A549 (cell line): Measurements from ENCODE around the gene UNC79. TPM values are rescaled to one million over a fixed set of nuclear protein-coding genes. Genes with fewer than 3 reads are reported as not detected.

ENCODE experiments used
- ATAC-seq, 2 experiments: fragments of 200-7000 bp in 1 of 2; fragments of >200 bp in 1 of 2; cut with Nextera tagmentation in 1 of 2; cut with Tn5 transposase in 1 of 2; 3 replicates each; pipeline versions ENCODE4 v1.8.0 to v1.9.1; 2018 to 2020; ENCODE audit warnings: mild to moderate bottlenecking in 1 of 2, moderate library complexity in 1 of 2
- CTCF ChIA-PET: fragments of 300-600 bp; sonication (Branson Sonifier 250); formaldehyde crosslinking; extraction: SDS; loops from one replicate; lab custom pipeline; 2021; ENCODE audit warnings: antibody characterized with exemption, inconsistent platforms; lab: Yijun Ruan, JAX
- POLR2A ChIA-PET: fragments of 350-600 bp; formaldehyde crosslinking; extraction: SDS; loops from one replicate; lab custom pipeline; 2021; ENCODE audit warnings: antibody characterized with exemption, inconsistent platforms; lab: Yijun Ruan, JAX
- DNase-seq, 2 experiments: peaks; one replicate each; pipeline versions ENCODE4 v3.0.0 to v3.0.0-alpha.2; 2011 to 2016; ENCODE audit warnings: low read depth in 1 of 2, low spot score in 1 of 2
- FAIRE-seq: peaks from 2 replicates; lab custom pipeline; 2011; peaks lifted over from hg19 to GRCh38; lab: Jason Lieb, UNC
- H3K27ac ChIP-seq, 2 experiments: fragments of >200 bp; sonication (Bioruptor Twin); formaldehyde crosslinking; 3 replicates each; pipeline ENCODE4 v1.5.1; 2016 to 2017
- H3K4me1 ChIP-seq: fragments of >200 bp; sonication (Bioruptor Twin); formaldehyde crosslinking; 3 replicates; pipeline ENCODE4 v1.6.1; 2016
- H3K4me2 ChIP-seq: fragments of >200 bp; sonication (Bioruptor Twin); formaldehyde crosslinking; 3 replicates; pipeline ENCODE4 v1.6.1; 2016
- H3K4me3 ChIP-seq: fragments of >200 bp; sonication (Bioruptor Twin); formaldehyde crosslinking; 3 replicates; pipeline ENCODE4 v1.5.1; 2016
- H3K9me3 ChIP-seq: fragments of >200 bp; sonication (Bioruptor Twin); formaldehyde crosslinking; 3 replicates; pipeline ENCODE4 v1.6.1; 2016
- BHLHE40 ChIP-seq: IDR thresholded peaks from 2 replicates; pipeline ENCODE4 v1.6.1; 2012; ENCODE audit warnings: low read depth, low read length, inconsistent platforms
- CHD2 ChIP-seq: fragments of 150-350 bp; IDR thresholded peaks from 2 replicates; pipeline ENCODE4 v1.6.1; 2014; ENCODE audit warnings: low read length; ENCODE audit not compliant: partially characterized antibody
- EHF ChIP-seq: fragments of 250-450 bp; sonication (Bioruptor Pico); IDR thresholded peaks from 2 replicates; pipeline ENCODE4 v1.5.0; 2020; ENCODE audit warnings: mild to moderate bottlenecking
- EHMT2 ChIP-seq: fragments of 200-600 bp; sonication (generic); IDR thresholded peaks from 2 replicates; pipeline ENCODE4 v1.6.1; 2016; ENCODE audit warnings: antibody characterized with exemption, low read depth, mild to moderate bottlenecking, moderate library complexity
- EP300 ChIP-seq, 2 experiments: fragments of >200 bp; sonication (Bioruptor Twin); formaldehyde crosslinking; IDR thresholded peaks; 2 replicates in 1 of 2; 3 replicates in 1 of 2; pipeline ENCODE4 v1.6.1; 2016 to 2017
- ESRRA ChIP-seq: fragments of 150-350 bp; IDR thresholded peaks from 2 replicates; pipeline ENCODE4 v1.6.1; 2014; ENCODE audit warnings: mild to moderate bottlenecking, low read length, borderline replicate concordance
- FOSL2 ChIP-seq, 2 experiments: fragments of 450-650 bp in 1 of 2; fragments of >200 bp in 1 of 2; sonication (Bioruptor Twin) in 1 of 2; formaldehyde crosslinking; IDR thresholded peaks; 2 replicates each; pipeline versions ENCODE4 v1.5.0 to v1.6.1; 2016 to 2020; ENCODE audit warnings: mild to moderate bottlenecking in 1 of 2, moderate library complexity in 1 of 2
- GATA3 ChIP-seq: IDR thresholded peaks from 2 replicates; pipeline ENCODE4 v1.6.1; 2012; ENCODE audit warnings: borderline replicate concordance
- HEYL ChIP-seq: fragments of 250-450 bp; sonication (Bioruptor Pico); IDR thresholded peaks from 2 replicates; pipeline ENCODE4 v1.8.0; 2021; ENCODE audit warnings: mild to moderate bottlenecking, moderate library complexity
- HOXB13 ChIP-seq: fragments of 250-450 bp; sonication (Bioruptor Pico); IDR thresholded peaks from 2 replicates; pipeline ENCODE4 v1.5.0; 2020; ENCODE audit warnings: low read depth, mild to moderate bottlenecking, moderate library complexity
- JUN ChIP-seq, 2 experiments: fragments of >200 bp; sonication (Bioruptor Twin); formaldehyde crosslinking; IDR thresholded peaks; 2 replicates in 1 of 2; 3 replicates in 1 of 2; pipeline ENCODE4 v1.6.1; 2016 to 2017
- JUNB ChIP-seq: fragments of >200 bp; sonication (Bioruptor Twin); formaldehyde crosslinking; IDR thresholded peaks from 2 replicates; pipeline ENCODE4 v1.6.1; 2016
- KDM1A ChIP-seq: fragments of 200-600 bp; sonication (generic); IDR thresholded peaks from 2 replicates; pipeline ENCODE4 v1.6.1; 2016; ENCODE audit warnings: low read depth, mild to moderate bottlenecking
- NPAS2 ChIP-seq: fragments of 250-450 bp; sonication (Bioruptor Pico); IDR thresholded peaks from 2 replicates; pipeline ENCODE4 v1.8.0; 2022; ENCODE audit warnings: mild to moderate bottlenecking, moderate library complexity, borderline replicate concordance
- POLR2A ChIP-seq: IDR thresholded peaks from 2 replicates; pipeline ENCODE4 v1.6.1; 2012; ENCODE audit warnings: mild to moderate bottlenecking, low read length
- POLR2AphosphoS2 ChIP-seq: conservative IDR thresholded peaks from 2 replicates; pipeline ENCODE4 v1.6.1; 2012; ENCODE audit warnings: low read length, improper control_type of control experiment, inconsistent platforms
- RNF2 ChIP-seq: fragments of 200-600 bp; sonication (generic); IDR thresholded peaks from 2 replicates; pipeline ENCODE4 v1.6.1; 2016; ENCODE audit warnings: low read depth, mild to moderate bottlenecking, antibody characterized with exemption, moderate library complexity, borderline replicate concordance
- TP53 ChIP-seq: fragments of 250-450 bp; sonication (Bioruptor Pico); IDR thresholded peaks from 2 replicates; pipeline ENCODE4 v1.5.0; 2021; ENCODE audit warnings: mild to moderate bottlenecking, moderate library complexity
- WGBS: methylation state at CpG from one replicate; pipeline ENCODE4 v1.1.6; 2017; ENCODE audit errors: missing lambda C conversion rate; 5-methylcytosine and 5-hydroxymethylcytosine counted together
- polyA plus RNA-seq, 4 experiments: library from polyadenylated mRNA; depleted of rRNA in 3 of 4; stranded (reverse); fragments of >200 nt; fragmentation: RNase III in 1 of 4; extraction: RNeasy Plus Mini Kit Qiagen cat#74134 plus additional on column Dnase treatment in 1 of 4; gene quantifications; 2 replicates in 3 of 4; 3 replicates in 1 of 4; pipeline ENCODE4 v1.2.3, GENCODE V29; 2011 to 2017
- TF ChIP-seq, protein P1 (sequence below): fragments of 150-350 bp; IDR thresholded peaks from 2 replicates; pipeline ENCODE4 v1.6.1; 2014; ENCODE audit warnings: low read depth, mild to moderate bottlenecking, low read length
- TF ChIP-seq, protein P2 (sequence below): fragments of >200 bp; sonication (Bioruptor Twin); formaldehyde crosslinking; IDR thresholded peaks from 3 replicates; pipeline ENCODE4 v1.5.1; 2016
- TF ChIP-seq, protein P3 (sequence below): fragments of >200 bp; sonication (Bioruptor Twin); formaldehyde crosslinking; IDR thresholded peaks from 3 replicates; pipeline ENCODE4 v1.6.1; 2016
- TF ChIP-seq, protein P4 (sequence below): IDR thresholded peaks from 2 replicates; pipeline ENCODE4 v1.6.1; 2012; ENCODE audit warnings: low read depth, borderline replicate concordance
- TF ChIP-seq, protein P5 (sequence below): fragments of >200 bp; sonication (Bioruptor Twin); formaldehyde crosslinking; IDR thresholded peaks from 2 replicates; pipeline ENCODE4 v1.6.1; 2016
- TF ChIP-seq, protein P6 (sequence below): IDR thresholded peaks from 2 replicates; pipeline ENCODE4 v1.6.1; 2012

Gene UNC79
- polyA plus RNA-seq, 2 of the 4 experiments (the other 2 are of a cell fraction): 0.01 TPM

DNA sequence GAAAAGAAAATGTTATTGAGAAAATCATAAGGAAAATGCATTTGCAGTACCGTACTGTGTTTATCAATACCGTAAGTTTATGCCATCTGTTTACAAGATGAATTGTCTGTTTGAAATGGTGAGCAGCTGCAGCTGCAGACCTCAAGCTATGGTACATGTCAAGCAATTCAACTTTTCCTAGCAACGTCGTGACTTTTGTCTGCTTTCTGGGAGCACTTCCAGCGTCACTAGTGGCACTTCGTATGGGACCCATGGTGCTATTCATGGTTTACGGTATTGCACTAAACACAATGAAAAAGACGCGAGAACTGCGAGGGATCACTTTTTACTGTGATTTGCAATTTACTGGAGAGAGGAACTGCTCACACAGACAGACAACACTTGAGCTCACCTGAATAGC lies 160.8 kb downstream of the UNC79 start:
- Histone ChIP-seq H3K9me3 (no peaks in the 10 kb centered on the region), H3K4me3 (no peak overlapping the region), H3K4me2 (no peak overlapping the region), H3K27ac (no peak overlapping the region), H3K4me1 (no peaks in the 10 kb centered on the region; the same call in 2 of the 3 replicates)
- DNase-seq (no peak), FAIRE-seq (no peak), ATAC-seq (no peak)
- ChIA-PET POLR2A (no interaction called here), CTCF (interaction anchor here (1.2 kb wide), 1 partner anchor 11 kb away, joined by 4 read pairs; no protein-coding TSS in a partner anchor)
- 69% methylated on average over 10 of the region's 10 CpGs for WGBS
- TF ChIP-seq, protein P1, sequence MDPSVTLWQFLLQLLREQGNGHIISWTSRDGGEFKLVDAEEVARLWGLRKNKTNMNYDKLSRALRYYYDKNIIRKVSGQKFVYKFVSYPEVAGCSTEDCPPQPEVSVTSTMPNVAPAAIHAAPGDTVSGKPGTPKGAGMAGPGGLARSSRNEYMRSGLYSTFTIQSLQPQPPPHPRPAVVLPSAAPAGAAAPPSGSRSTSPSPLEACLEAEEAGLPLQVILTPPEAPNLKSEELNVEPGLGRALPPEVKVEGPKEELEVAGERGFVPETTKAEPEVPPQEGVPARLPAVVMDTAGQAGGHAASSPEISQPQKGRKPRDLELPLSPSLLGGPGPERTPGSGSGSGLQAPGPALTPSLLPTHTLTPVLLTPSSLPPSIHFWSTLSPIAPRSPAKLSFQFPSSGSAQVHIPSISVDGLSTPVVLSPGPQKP: no peak
- no peak for TF ChIP-seq BHLHE40
- TF ChIP-seq HEYL (CRISPR knock-in tag): no peak
- TF ChIP-seq TP53: no peak
- TF ChIP-seq CHD2: no peak
- TF ChIP-seq RNF2: no peak
- TF ChIP-seq, protein P2, sequence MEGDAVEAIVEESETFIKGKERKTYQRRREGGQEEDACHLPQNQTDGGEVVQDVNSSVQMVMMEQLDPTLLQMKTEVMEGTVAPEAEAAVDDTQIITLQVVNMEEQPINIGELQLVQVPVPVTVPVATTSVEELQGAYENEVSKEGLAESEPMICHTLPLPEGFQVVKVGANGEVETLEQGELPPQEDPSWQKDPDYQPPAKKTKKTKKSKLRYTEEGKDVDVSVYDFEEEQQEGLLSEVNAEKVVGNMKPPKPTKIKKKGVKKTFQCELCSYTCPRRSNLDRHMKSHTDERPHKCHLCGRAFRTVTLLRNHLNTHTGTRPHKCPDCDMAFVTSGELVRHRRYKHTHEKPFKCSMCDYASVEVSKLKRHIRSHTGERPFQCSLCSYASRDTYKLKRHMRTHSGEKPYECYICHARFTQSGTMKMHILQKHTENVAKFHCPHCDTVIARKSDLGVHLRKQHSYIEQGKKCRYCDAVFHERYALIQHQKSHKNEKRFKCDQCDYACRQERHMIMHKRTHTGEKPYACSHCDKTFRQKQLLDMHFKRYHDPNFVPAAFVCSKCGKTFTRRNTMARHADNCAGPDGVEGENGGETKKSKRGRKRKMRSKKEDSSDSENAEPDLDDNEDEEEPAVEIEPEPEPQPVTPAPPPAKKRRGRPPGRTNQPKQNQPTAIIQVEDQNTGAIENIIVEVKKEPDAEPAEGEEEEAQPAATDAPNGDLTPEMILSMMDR: no peak
- TF ChIP-seq ESRRA: no peak
- TF ChIP-seq HOXB13 (CRISPR knock-in tag): no peak
- TF ChIP-seq POLR2AphosphoS2: no peak

DNA sequence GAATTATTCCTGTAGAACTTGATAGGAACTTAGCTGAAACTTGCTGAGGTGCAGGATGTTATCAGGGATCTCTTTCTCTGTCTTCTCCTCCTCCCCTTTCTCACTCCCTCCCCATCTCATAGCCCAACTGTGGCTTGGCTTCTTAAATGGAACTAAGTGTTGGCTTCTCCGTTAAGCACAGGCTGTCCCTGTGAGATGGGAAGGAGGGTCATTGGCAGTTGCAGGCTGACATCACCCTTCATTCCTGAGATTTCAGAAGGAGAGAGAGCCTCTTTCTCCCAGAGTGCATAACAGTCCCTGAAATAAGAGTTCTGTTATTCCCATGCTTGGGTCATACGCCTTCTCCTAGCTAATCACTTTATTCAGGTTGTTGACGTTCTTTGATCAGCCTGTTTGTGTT lies 162.0 kb downstream of the UNC79 start:
- no peak overlapping the region for H3K4me2 ChIP-seq
- ATAC-seq: no peak
- WGBS: 8% methylated on average over 3 of the region's 3 CpGs
- DNase-seq: no peak
- H3K27ac ChIP-seq: no peak overlapping the region
- no peak for FAIRE-seq
- H3K4me3 ChIP-seq: no peak overlapping the region
- TF ChIP-seq EHF: no peak
- TF ChIP-seq JUNB: no peak
- TF ChIP-seq FOSL2 (IDR thresholded peaks at IDR 0.05): no peak
- no peak for TF ChIP-seq FOSL2 (CRISPR knock-in tag; IDR thresholded peaks at IDR 0.05)
- no peak for TF ChIP-seq EHMT2
- no peak for TF ChIP-seq EP300 (IDR thresholded peaks at IDR 0.05)
- no peak for TF ChIP-seq RNF2
- no peak for TF ChIP-seq BHLHE40
- TF ChIP-seq, protein P3, sequence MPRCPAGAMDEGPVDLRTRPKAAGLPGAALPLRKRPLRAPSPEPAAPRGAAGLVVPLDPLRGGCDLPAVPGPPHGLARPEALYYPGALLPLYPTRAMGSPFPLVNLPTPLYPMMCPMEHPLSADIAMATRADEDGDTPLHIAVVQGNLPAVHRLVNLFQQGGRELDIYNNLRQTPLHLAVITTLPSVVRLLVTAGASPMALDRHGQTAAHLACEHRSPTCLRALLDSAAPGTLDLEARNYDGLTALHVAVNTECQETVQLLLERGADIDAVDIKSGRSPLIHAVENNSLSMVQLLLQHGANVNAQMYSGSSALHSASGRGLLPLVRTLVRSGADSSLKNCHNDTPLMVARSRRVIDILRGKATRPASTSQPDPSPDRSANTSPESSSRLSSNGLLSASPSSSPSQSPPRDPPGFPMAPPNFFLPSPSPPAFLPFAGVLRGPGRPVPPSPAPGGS: no peak
- TF ChIP-seq, protein P4, sequence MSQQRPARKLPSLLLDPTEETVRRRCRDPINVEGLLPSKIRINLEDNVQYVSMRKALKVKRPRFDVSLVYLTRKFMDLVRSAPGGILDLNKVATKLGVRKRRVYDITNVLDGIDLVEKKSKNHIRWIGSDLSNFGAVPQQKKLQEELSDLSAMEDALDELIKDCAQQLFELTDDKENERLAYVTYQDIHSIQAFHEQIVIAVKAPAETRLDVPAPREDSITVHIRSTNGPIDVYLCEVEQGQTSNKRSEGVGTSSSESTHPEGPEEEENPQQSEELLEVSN: no peak
- TF ChIP-seq, protein P5, sequence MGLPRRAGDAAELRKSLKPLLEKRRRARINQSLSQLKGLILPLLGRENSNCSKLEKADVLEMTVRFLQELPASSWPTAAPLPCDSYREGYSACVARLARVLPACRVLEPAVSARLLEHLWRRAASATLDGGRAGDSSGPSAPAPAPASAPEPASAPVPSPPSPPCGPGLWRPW: no peak
- no peak for TF ChIP-seq KDM1A
- TF ChIP-seq NPAS2: no peak
- no peak for TF ChIP-seq JUN (IDR thresholded peaks at IDR 0.05)
- TF ChIP-seq, protein P6, sequence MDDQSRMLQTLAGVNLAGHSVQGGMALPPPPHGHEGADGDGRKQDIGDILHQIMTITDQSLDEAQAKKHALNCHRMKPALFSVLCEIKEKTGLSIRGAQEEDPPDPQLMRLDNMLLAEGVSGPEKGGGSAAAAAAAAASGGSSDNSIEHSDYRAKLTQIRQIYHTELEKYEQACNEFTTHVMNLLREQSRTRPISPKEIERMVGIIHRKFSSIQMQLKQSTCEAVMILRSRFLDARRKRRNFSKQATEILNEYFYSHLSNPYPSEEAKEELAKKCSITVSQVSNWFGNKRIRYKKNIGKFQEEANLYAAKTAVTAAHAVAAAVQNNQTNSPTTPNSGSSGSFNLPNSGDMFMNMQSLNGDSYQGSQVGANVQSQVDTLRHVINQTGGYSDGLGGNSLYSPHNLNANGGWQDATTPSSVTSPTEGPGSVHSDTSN: no peak
- TF ChIP-seq GATA3: no peak
- no peak for TF ChIP-seq HOXB13 (CRISPR knock-in tag)
- TF ChIP-seq, protein P2: no peak
- TF ChIP-seq, protein P1: no peak
- no peak for TF ChIP-seq POLR2A
- TF ChIP-seq CHD2: no peak
- POLR2A ChIA-PET: no interaction called here
- CTCF ChIA-PET: no interaction called here
- no peaks in the 10 kb centered on the region for H3K4me1 ChIP-seq
- H3K9me3 ChIP-seq: no peaks in the 10 kb centered on the region
